ENCODE data around the gene MFSD11.

DNA sequence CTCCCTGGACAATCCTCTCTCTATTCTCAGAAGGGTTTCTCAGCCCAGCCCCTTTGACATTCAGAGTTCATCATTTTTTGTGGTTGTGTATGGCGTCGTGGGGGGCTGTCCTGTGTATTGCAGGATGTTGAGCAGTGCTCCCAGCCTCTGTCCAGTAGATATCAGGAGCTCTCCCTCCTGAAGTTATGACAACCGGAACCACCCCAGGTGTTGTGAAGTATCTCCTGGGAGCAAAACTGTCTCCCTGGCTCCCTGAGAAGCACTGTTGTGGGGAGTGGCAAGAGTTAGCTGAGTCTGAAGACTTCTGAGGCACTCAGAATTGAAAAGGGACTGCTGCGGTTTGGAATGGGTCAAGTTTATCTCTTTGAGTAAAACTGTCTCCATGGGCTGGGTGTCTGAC, 74.3 kb downstream of the MFSD11 start:
- TF ChIP-seq, protein P1, sequence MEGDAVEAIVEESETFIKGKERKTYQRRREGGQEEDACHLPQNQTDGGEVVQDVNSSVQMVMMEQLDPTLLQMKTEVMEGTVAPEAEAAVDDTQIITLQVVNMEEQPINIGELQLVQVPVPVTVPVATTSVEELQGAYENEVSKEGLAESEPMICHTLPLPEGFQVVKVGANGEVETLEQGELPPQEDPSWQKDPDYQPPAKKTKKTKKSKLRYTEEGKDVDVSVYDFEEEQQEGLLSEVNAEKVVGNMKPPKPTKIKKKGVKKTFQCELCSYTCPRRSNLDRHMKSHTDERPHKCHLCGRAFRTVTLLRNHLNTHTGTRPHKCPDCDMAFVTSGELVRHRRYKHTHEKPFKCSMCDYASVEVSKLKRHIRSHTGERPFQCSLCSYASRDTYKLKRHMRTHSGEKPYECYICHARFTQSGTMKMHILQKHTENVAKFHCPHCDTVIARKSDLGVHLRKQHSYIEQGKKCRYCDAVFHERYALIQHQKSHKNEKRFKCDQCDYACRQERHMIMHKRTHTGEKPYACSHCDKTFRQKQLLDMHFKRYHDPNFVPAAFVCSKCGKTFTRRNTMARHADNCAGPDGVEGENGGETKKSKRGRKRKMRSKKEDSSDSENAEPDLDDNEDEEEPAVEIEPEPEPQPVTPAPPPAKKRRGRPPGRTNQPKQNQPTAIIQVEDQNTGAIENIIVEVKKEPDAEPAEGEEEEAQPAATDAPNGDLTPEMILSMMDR (conservative IDR thresholded peaks at IDR 0.05; ENCODE audit: low read depth, low read length), result no peak
- TF ChIP-seq EZH2 (IDR thresholded peaks at IDR 0.05; ENCODE audit: low read length, unreplicated experiment), result no peak
